CD8-positive, alpha-beta memory T cell (primary cell): Measurements from ENCODE around the gene KCNG4. TPM values are rescaled to one million over a fixed set of nuclear protein-coding genes. Genes with fewer than 3 reads are reported as not detected.
"Not testable (repeated sequence)": the region's sequence is repeated elsewhere in the genome, so short reads cannot be mapped to it uniquely, and the experiment has no call there.

Experiments used
- CTCF ChIA-PET: fragments of 350-600 bp; sonication (Branson Sonifier 250); formaldehyde crosslinking; loops from one replicate; lab custom pipeline; 2021; ENCODE audit warnings: antibody characterized with exemption; lab: Charles Lee
- POLR2A ChIA-PET: fragments of 350-600 bp; sonication (Branson Sonifier 250); formaldehyde crosslinking; loops from one replicate; lab custom pipeline; 2021; ENCODE audit warnings: antibody characterized with exemption; lab: Charles Lee
- DNase-seq, 5 donors: peaks; one replicate each; pipeline versions ENCODE4 v3.0.0 to v3.0.0-alpha.2; 2020 to 2022; ENCODE audit warnings: mixed read lengths in 1 of 5
- H3K27ac ChIP-seq: one replicate; pipeline ENCODE4 v1.7.0; 2013; ENCODE audit warnings: low read depth, mild to moderate bottlenecking, low read length, moderate library complexity
- H3K27me3 ChIP-seq: 2 replicates; pipeline ENCODE4 v1.7.0; 2013; ENCODE audit warnings: low read length, mild to moderate bottlenecking; ENCODE audit not compliant: insufficient read depth, poor library complexity, severe bottlenecking
- H3K36me3 ChIP-seq: 2 replicates; pipeline ENCODE4 v1.7.0; 2013; ENCODE audit warnings: mild to moderate bottlenecking, low read length, moderate library complexity; ENCODE audit not compliant: insufficient read depth
- H3K4me1 ChIP-seq: 2 replicates; pipeline ENCODE4 v1.7.0; 2013; ENCODE audit warnings: mild to moderate bottlenecking, low read length, moderate library complexity; ENCODE audit not compliant: insufficient read depth
- H3K4me3 ChIP-seq: 2 replicates; pipeline ENCODE4 v1.7.0; 2013; ENCODE audit warnings: mild to moderate bottlenecking, low read length
- H3K9me3 ChIP-seq: 2 replicates; pipeline ENCODE4 v1.7.0; 2013; ENCODE audit warnings: mild to moderate bottlenecking, low read length
- H3K27ac Mint-ChIP-seq, 8 donors: one replicate each; pipeline ENCODE4 v1.8.0; 2020 to 2021; ENCODE audit warnings: mixed read lengths in 8 of 8, mild to moderate bottlenecking in 6 of 8, inconsistent platforms in 3 of 8, moderate library complexity in 3 of 8
- H3K27me3 Mint-ChIP-seq, 2 donors: one replicate each; pipeline ENCODE4 v1.8.0; 2020 to 2021; ENCODE audit warnings: mixed read lengths in 2 of 2, mild to moderate bottlenecking in 1 of 2, moderate library complexity in 1 of 2
- H3K36me3 Mint-ChIP-seq, 3 donors: one replicate each; pipeline ENCODE4 v1.8.0; 2020 to 2021; ENCODE audit warnings: mixed read lengths in 3 of 3, inconsistent platforms in 1 of 3, mild to moderate bottlenecking in 1 of 3
- H3K4me1 Mint-ChIP-seq, 3 donors: one replicate each; pipeline ENCODE4 v1.8.0; 2020 to 2021; ENCODE audit warnings: mixed read lengths in 3 of 3, inconsistent platforms in 1 of 3, mild to moderate bottlenecking in 1 of 3
- H3K4me3 Mint-ChIP-seq, 7 donors: one replicate each; pipeline ENCODE4 v1.8.0; 2020 to 2021; ENCODE audit warnings: mixed read lengths in 7 of 7, mild to moderate bottlenecking in 6 of 7, moderate library complexity in 4 of 7, inconsistent platforms in 2 of 7
- H3K9me3 Mint-ChIP-seq, 5 donors: one replicate each; pipeline ENCODE4 v1.8.0; 2020 to 2022; ENCODE audit warnings: mixed read lengths in 5 of 5, mild to moderate bottlenecking in 3 of 5, moderate library complexity in 2 of 5, inconsistent platforms in 1 of 5
- polyA plus RNA-seq: library from polyadenylated mRNA; unstranded; fragments of 300-500 nt; fragmentation: Illumina TruSeq; gene quantifications from one replicate; pipeline ENCODE4 v1.2.3, GENCODE V29; 2021
- total RNA-seq, 2 experiments: library from RNA; stranded (reverse); gene quantifications; one replicate each; pipeline ENCODE4 v1.2.3, GENCODE V29; 2021

The KCNG4 gene
- total and polyA plus RNA-seq, 3 experiments from 2014 or later: not detected

DNA sequence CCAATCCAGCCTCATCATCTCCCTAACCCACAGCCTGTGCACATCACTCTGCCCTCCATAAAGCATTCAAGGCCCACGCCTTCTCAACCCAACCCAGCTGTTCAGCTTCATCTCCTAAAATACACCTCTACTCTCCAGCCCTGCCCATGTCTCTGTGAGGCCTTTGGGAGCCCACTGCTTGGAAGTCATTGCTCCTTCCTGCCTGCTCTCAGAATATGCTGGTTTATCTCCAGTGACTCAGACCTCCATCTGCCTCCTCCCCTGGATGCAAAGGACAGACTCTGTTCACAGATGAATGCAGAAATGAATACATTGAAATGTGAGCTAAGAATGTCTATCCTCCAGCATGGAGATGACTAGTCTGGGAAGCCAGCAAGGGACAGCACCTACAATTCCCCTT lies 19.0 kb downstream of the KCNG4 start:
- DNase-seq: no peak
- ChIA-PET POLR2A (no interaction called here), CTCF (no interaction called here)
- Histone ChIP-seq H3K27ac (no peak overlapping the region), H3K4me3 (no peak overlapping the region), H3K36me3 (no peaks in the 10 kb centered on the region), H3K9me3 (no peaks in the 10 kb centered on the region), H3K4me1 (no peaks in the 10 kb centered on the region), H3K27me3 (peaks cover 5% of the 10 kb centered on the region)
- no peak overlapping the region for H3K4me3 Mint-ChIP-seq
- H3K36me3 Mint-ChIP-seq: no peaks in the 10 kb centered on the region
- peaks cover 8 to 30% of the 10 kb centered on the region in 2 donors for H3K27me3 Mint-ChIP-seq
- H3K4me1 Mint-ChIP-seq: no peaks in the 10 kb centered on the region
- no peak overlapping the region for H3K27ac Mint-ChIP-seq
- H3K9me3 Mint-ChIP-seq: no peaks in the 10 kb centered on the region

DNA sequence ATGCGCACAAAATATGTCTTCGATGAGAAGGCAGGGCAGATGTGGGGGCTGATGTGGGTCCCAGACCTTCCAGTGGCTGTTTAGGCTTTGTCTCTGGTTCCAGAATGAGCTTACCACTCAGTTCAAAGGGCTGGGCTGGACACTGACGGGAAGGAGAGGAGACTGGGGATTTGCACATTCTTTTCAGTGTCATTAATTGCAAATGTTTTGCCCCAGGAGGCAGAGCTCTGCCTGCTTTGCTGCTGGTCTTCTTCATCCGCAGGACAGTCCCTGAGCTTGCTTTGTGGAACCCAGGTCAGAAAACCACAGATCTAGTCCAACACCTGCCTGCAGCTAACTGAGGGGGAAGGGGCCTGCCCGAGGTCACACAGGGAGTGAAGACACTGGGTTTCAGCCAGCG lies 20.9 kb downstream of the KCNG4 start:
- H3K27ac Mint-ChIP-seq: no peak overlapping the region
- H3K27me3 Mint-ChIP-seq: peaks cover 6 to 19% of the 10 kb centered on the region in 2 donors
- no peaks in the 10 kb centered on the region for H3K9me3 Mint-ChIP-seq
- DNase-seq: no peak
- Histone ChIP-seq H3K9me3 (no peaks in the 10 kb centered on the region), H3K4me3 (no peak overlapping the region), H3K4me1 (no peaks in the 10 kb centered on the region), H3K27me3 (no peaks in the 10 kb centered on the region), H3K27ac (no peak overlapping the region), H3K36me3 (no peaks in the 10 kb centered on the region)
- ChIA-PET CTCF (no interaction called here), POLR2A (no interaction called here)
- no peaks in the 10 kb centered on the region for H3K4me1 Mint-ChIP-seq
- no peaks in the 10 kb centered on the region for H3K36me3 Mint-ChIP-seq
- H3K4me3 Mint-ChIP-seq: no peak overlapping the region

DNA sequence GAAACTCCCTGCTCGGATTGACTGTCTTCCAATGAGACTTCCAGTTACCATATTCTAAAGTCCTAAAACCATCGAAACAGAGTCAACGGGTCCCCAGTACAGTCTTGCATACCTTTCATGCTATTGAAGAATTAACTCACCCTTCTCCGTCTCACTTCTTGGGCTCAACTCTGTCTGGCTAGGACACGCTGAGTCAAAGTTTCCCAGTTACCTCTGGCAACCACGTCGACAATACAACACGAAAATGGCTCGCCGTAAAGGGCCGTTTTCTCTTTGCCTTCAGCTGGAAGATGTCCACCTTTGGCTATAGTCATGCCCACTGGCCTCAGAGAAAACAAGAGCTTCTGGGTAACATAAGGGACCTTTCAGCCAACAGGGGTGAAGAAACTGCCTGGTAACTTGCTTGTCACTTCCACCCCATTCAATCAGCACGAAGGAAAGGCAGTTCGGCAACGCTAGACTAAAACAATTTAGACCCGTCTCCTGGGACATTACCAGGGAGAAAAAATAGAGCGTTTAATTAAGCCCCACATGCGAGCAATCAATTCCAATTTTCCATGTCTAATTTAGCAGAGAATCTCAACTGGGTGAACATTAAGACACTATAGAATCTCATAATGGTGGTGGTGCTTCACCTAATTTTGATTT lies 21.5 kb downstream of the KCNG4 start:
- Histone ChIP-seq H3K4me3 (no peak overlapping the region), H3K27ac (no peak overlapping the region), H3K36me3 (no peaks in the 10 kb centered on the region), H3K9me3 (no peaks in the 10 kb centered on the region), H3K4me1 (no peaks in the 10 kb centered on the region), H3K27me3 (no peaks in the 10 kb centered on the region)
- H3K4me1 Mint-ChIP-seq: no peaks in the 10 kb centered on the region
- no peaks in the 10 kb centered on the region for H3K9me3 Mint-ChIP-seq
- H3K27ac Mint-ChIP-seq: no peak overlapping the region
- H3K27me3 Mint-ChIP-seq: peaks cover 6 to 17% of the 10 kb centered on the region in 2 donors
- no peak for DNase-seq
- POLR2A ChIA-PET: no interaction called here
- CTCF ChIA-PET: no interaction called here
- no peaks in the 10 kb centered on the region for H3K36me3 Mint-ChIP-seq
- H3K4me3 Mint-ChIP-seq: no peak overlapping the region

DNA sequence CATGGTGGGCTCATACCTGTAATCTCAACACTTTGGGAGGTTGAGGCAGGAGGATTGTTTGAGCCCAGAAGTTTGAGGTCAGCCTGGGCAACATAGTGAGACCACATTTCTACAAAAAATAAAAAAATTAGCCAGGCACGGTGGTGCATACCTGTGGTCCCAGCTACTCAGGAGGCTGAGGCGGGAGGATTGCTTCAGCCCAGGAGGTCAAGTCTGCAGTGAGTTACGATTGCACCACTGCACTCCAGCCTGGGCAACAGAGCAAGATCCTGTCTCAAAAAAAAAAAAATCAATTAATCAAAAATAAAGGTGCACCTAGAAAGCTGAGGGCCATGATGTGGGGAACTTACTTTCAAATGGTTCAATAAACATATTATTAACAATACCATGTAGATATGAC lies 23.7 kb downstream of the KCNG4 start:
- CTCF ChIA-PET, H3K4me3 ChIP-seq, H3K27me3 Mint-ChIP-seq, H3K9me3 Mint-ChIP-seq, H3K36me3 Mint-ChIP-seq, POLR2A ChIA-PET, H3K4me3 Mint-ChIP-seq, DNase-seq, H3K4me1 ChIP-seq, H3K4me1 Mint-ChIP-seq, H3K27ac Mint-ChIP-seq, H3K36me3 ChIP-seq, H3K9me3 ChIP-seq, H3K27me3 ChIP-seq, H3K27ac ChIP-seq: not testable (repeated sequence)

DNA sequence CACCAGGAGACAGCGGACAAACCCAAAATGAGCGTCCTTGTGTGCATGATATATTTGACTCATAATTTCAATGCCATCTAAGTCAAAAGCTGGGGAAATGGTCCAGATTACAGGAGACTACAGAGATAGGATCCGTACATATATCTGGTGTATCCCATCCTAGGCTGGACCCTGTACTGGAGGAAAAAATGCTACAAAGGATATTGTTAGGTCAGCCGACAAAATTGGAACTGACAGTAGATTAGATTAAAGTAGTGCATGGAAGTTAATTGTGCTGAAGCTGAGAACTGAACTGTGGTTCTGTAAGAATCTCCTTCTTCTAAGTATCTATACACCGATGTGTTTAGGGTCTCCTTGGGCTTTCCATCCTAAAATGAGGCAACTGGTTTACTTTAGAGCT lies 24.3 kb downstream of the KCNG4 start:
- H3K27me3 ChIP-seq: no peaks in the 10 kb centered on the region
- peaks cover 2 to 9% of the 10 kb centered on the region in 2 donors for H3K27me3 Mint-ChIP-seq
- POLR2A ChIA-PET: no interaction called here
- no peaks in the 10 kb centered on the region for H3K36me3 ChIP-seq
- H3K4me1 ChIP-seq: no peaks in the 10 kb centered on the region
- no peak overlapping the region for H3K27ac Mint-ChIP-seq
- H3K27ac ChIP-seq: no peak overlapping the region
- no peak for DNase-seq
- H3K4me3 ChIP-seq: no peak overlapping the region
- no peaks in the 10 kb centered on the region for H3K9me3 ChIP-seq
- CTCF ChIA-PET: no interaction called here
- no peaks in the 10 kb centered on the region for H3K9me3 Mint-ChIP-seq
- H3K4me3 Mint-ChIP-seq: no peak overlapping the region
- H3K36me3 Mint-ChIP-seq: no peaks in the 10 kb centered on the region
- H3K4me1 Mint-ChIP-seq: no peaks in the 10 kb centered on the region

DNA sequence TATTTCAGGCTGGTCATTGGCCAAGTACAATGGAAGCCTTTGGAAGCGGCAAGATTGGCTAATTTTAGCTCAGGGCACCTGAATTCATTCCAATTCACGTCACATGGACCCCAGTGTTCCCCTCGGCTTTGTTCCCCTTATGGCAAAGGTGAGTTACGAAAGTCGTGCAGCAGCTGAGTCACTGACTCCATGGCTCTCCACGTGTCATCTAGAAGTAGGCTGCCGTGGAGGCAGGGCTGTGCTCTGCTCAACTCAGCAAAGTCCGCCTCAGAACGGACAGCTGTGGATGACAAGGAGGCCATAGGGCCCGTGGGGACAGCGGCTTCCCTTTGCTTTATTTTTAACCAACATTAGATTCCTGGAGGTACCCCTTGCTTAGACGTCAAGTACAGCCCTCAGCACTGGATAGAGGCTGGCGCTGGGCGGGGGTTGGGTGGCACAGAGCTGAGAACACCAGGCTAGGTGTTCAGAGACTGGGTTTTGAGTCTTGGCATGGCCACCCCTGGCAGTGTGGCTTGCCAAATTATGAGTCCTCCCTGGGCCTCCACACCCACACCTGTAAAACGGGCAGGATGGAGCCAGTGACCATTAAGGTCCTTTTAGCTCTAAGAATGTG lies 25.3 kb downstream of the KCNG4 start:
- Mint-ChIP-seq H3K4me3 (no peak overlapping the region), H3K27ac (no peak overlapping the region), H3K36me3 (no peaks in the 10 kb centered on the region), H3K27me3 (peaks cover 2 to 9% of the 10 kb centered on the region in 2 donors), H3K4me1 (no peaks in the 10 kb centered on the region), H3K9me3 (no peaks in the 10 kb centered on the region)
- no peak for DNase-seq
- Histone ChIP-seq H3K9me3 (no peaks in the 10 kb centered on the region), H3K27me3 (no peaks in the 10 kb centered on the region), H3K36me3 (no peaks in the 10 kb centered on the region), H3K4me1 (no peaks in the 10 kb centered on the region), H3K27ac (no peak overlapping the region), H3K4me3 (no peak overlapping the region)
- CTCF ChIA-PET: no interaction called here
- POLR2A ChIA-PET: no interaction called here

DNA sequence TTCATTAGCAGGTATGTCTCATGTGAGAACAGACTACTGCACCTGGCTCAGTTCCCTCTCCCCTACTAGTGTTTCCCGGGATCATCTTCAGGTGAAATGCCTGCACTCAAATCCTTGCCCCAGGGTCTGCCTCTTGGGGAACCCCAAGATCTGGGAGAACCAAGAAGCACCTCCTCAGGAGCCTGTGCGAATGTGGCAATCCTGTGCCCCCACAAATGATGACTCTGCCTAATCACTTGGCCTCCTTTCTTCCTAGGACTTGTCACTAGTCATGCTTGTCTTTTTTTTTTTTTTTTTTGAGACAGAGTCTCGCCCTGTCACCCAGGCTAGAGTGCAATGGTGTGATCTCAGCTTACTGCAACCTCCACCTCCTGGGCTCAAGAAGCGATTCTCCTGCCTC lies 27.2 kb downstream of the KCNG4 start:
- DNase-seq: no peak
- peaks cover 2 to 9% of the 10 kb centered on the region in 2 donors for H3K27me3 Mint-ChIP-seq
- no peaks in the 10 kb centered on the region for H3K36me3 Mint-ChIP-seq
- POLR2A ChIA-PET: no interaction called here
- no peaks in the 10 kb centered on the region for H3K9me3 ChIP-seq
- CTCF ChIA-PET: no interaction called here
- no peak overlapping the region for H3K27ac Mint-ChIP-seq
- no peaks in the 10 kb centered on the region for H3K9me3 Mint-ChIP-seq
- H3K36me3 ChIP-seq: no peaks in the 10 kb centered on the region
- H3K4me3 ChIP-seq: no peak overlapping the region
- H3K4me3 Mint-ChIP-seq: no peak overlapping the region
- no peaks in the 10 kb centered on the region for H3K27me3 ChIP-seq
- H3K27ac ChIP-seq: no peak overlapping the region
- no peaks in the 10 kb centered on the region for H3K4me1 Mint-ChIP-seq
- H3K4me1 ChIP-seq: no peaks in the 10 kb centered on the region

DNA sequence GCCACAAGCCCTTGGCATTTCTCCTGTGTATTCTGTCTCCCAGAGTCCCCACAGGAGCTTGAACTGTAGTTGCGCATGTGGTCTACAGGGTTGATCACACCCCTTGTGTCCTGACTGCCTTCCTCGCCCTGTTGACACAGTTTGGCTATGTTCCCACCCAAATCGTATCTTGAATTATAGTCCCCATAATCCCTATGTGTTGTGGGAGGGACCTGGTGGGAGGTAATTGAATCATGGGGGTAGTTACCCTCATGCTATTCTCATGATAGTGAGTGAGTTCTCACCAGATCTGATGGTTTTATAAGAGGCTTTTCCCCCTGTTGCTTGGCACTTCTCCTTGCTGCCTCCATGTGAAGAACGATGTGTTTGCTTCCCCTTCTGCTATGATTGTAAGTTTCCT lies 27.7 kb downstream of the KCNG4 start:
- Mint-ChIP-seq H3K27ac (no peak overlapping the region), H3K9me3 (no peaks in the 10 kb centered on the region), H3K4me1 (no peaks in the 10 kb centered on the region), H3K4me3 (no peak overlapping the region), H3K27me3 (peaks cover 2 to 7% of the 10 kb centered on the region in 2 donors), H3K36me3 (no peaks in the 10 kb centered on the region)
- ChIA-PET CTCF (no interaction called here), POLR2A (no interaction called here)
- H3K27ac ChIP-seq: no peak overlapping the region
- no peaks in the 10 kb centered on the region for H3K36me3 ChIP-seq
- no peaks in the 10 kb centered on the region for H3K4me1 ChIP-seq
- no peaks in the 10 kb centered on the region for H3K27me3 ChIP-seq
- H3K9me3 ChIP-seq: no peaks in the 10 kb centered on the region
- H3K4me3 ChIP-seq: no peak overlapping the region
- no peak for DNase-seq
